GM19395 (cell line): ENCODE results near the gene IPO13.

Source experiments
- ATAC-seq: cut with Tn5 transposase; IDR thresholded peaks from one replicate; pipeline ENCODE4 v1.9.1; 2021; ENCODE audit warnings: mild to moderate bottlenecking, moderate library complexity; ENCODE audit not compliant: unreplicated experiment

Gene IPO13

GRCh38 chr1:43951021-43951985, 4.6 kb downstream of the IPO13 start:
- no peak for ATAC-seq

- ATAC-seq, result no peak
These were observed 6.1 kb downstream of the IPO13 start for GRCh38 chr1:43952731-43953346.

- no peak for ATAC-seq
These were observed 6.6 kb downstream of the IPO13 start for GRCh38 chr1:43953361-43953760.

- no peak for ATAC-seq
These were observed 7.3 kb downstream of the IPO13 start for GRCh38 chr1:43954036-43954435.

- no peak for ATAC-seq
These were observed 9.5 kb downstream of the IPO13 start for GRCh38 chr1:43956234-43956633.

- no peak for ATAC-seq
These were observed 10.8 kb downstream of the IPO13 start for GRCh38 chr1:43957407-43958040.

- no peak for ATAC-seq
These were observed 11.9 kb downstream of the IPO13 start for GRCh38 chr1:43958351-43959255.

GRCh38 chr1:43960798-43961197, 14.0 kb downstream of the IPO13 start:
- no peak for ATAC-seq

GRCh38 chr1:43961692-43962091, 14.9 kb downstream of the IPO13 start:
- ATAC-seq, result no peak

- ATAC-seq, result no peak
These were observed 15.6 kb downstream of the IPO13 start for GRCh38 chr1:43962324-43962723.

GRCh38 chr1:43963006-43963405, 16.3 kb downstream of the IPO13 start:
- no peak for ATAC-seq

GRCh38 chr1:43963890-43964289, 17.1 kb downstream of the IPO13 start:
- no peak for ATAC-seq

- no peak for ATAC-seq
These were observed 18.6 kb downstream of the IPO13 start for GRCh38 chr1:43965316-43965715.

GRCh38 chr1:43968348-43968948, 21.7 kb downstream of the IPO13 start:
- ATAC-seq, result no peak

GRCh38 chr1:43969416-43969745, 22.6 kb downstream of the IPO13 start:
- ATAC-seq, result no peak

GRCh38 chr1:43969746-43970466, 23.2 kb downstream of the IPO13 start, which contains the start of gene DPH2:
TSS of gene DPH2 (plus strand) at chr1:43970010. CDS start at chr1:43970176, 166 bp downstream.
- ATAC-seq, result peak; percentile 84

- no peak for ATAC-seq
These were observed 23.8 kb downstream of the IPO13 start for GRCh38 chr1:43970502-43970901.

- ATAC-seq, result no peak
These were observed 24.2 kb downstream of the IPO13 start for GRCh38 chr1:43970911-43971310.

GRCh38 chr1:43971336-43971980, 24.7 kb downstream of the IPO13 start:
- no peak for ATAC-seq
